ENCODE results near the gene CNTNAP2. TPM values are rescaled to one million over a fixed set of nuclear protein-coding genes. Genes with fewer than 3 reads are reported as not detected.
"Not testable (repeated sequence)": the region's sequence is repeated elsewhere in the genome, so short reads cannot be mapped to it uniquely, and the experiment has no call there.

The CNTNAP2 gene
- polyA plus RNA-seq, 1 experiment: not detected

DNA sequence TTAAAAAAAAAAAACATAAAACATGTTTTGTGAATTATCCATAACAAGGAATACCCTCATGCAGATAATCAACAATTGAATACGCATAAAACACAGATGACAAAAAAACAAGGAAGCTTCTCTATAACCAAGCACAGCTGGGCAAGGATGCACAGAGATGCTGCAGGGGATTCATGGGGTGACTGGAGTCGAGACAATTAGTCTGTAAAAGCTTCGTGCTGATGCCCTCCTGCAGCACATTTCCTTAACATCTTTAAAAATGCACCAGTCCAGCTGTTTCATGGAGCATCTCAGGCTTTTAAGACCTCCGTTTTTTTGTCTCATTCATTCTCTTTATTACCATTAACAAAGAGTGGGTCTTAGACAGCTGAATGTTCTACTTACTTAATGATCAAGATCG is 1680.0 kb downstream of the CNTNAP2 start:
- CTCF ChIA-PET: no interaction called here
- POLR2A ChIA-PET: no interaction called here
- Histone ChIP-seq H3K36me3 (ENCODE audit: control insufficient read depth, insufficient read depth, low read length) (no peaks in the 10 kb centered on the region), H3K4me3 (ENCODE audit: low read depth, low read length) (no peak overlapping the region), H3K27me3 (ENCODE audit: control insufficient read depth, insufficient read depth, low read length) (no peaks in the 10 kb centered on the region; the same call in 1 of the 2 replicates)
- DNase-seq (ENCODE audit: low read depth): no peak
- TF ChIP-seq, protein P1, sequence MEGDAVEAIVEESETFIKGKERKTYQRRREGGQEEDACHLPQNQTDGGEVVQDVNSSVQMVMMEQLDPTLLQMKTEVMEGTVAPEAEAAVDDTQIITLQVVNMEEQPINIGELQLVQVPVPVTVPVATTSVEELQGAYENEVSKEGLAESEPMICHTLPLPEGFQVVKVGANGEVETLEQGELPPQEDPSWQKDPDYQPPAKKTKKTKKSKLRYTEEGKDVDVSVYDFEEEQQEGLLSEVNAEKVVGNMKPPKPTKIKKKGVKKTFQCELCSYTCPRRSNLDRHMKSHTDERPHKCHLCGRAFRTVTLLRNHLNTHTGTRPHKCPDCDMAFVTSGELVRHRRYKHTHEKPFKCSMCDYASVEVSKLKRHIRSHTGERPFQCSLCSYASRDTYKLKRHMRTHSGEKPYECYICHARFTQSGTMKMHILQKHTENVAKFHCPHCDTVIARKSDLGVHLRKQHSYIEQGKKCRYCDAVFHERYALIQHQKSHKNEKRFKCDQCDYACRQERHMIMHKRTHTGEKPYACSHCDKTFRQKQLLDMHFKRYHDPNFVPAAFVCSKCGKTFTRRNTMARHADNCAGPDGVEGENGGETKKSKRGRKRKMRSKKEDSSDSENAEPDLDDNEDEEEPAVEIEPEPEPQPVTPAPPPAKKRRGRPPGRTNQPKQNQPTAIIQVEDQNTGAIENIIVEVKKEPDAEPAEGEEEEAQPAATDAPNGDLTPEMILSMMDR (IDR thresholded peaks at IDR 0.05; ENCODE audit: insufficient read depth, low read depth, low read length): no peak

GRCh38 chr7:147798001-147798400 is 1681.4 kb downstream of the CNTNAP2 start:
- no peaks in the 10 kb centered on the region for H3K36me3 ChIP-seq (ENCODE audit: control insufficient read depth, insufficient read depth, low read length)
- ChIA-PET CTCF (no interaction called here), POLR2A (no interaction called here)
- H3K4me3 ChIP-seq (ENCODE audit: low read depth, low read length): no peak overlapping the region
- no peaks in the 10 kb centered on the region; the same call in 1 of the 2 replicates for H3K27me3 ChIP-seq (ENCODE audit: control insufficient read depth, insufficient read depth, low read length)
- TF ChIP-seq, protein P1 (IDR thresholded peaks at IDR 0.05; ENCODE audit: insufficient read depth, low read depth, low read length): no peak
- no peak for DNase-seq (ENCODE audit: low read depth)

- CTCF ChIA-PET, POLR2A ChIA-PET: not testable (repeated sequence)
Observed at GRCh38 chr7:147801762-147802161, 1685.2 kb downstream of the CNTNAP2 start.

DNA sequence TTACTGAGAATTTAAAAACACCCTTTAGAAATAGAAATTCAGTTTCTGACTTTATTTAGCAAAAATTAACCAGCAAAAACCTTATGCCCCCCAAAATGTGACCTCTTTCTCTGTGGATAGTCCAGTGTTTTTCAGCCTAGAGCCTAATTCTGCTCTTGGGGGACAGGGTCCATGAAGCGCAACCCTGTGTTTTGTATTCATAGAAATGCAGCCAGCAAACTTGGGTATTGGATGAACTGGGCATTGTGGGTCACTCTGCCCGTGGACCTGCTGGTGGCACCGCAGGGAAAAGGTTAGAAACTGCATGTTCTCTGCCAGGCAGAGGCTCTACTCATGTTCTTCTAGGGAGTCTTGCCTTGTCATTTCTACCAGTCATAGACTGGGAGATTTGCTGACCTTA is 1686.5 kb downstream of the CNTNAP2 start:
- ChIA-PET POLR2A (no interaction called here), CTCF (no interaction called here)
- DNase-seq (ENCODE audit: low read depth): no peak
- Histone ChIP-seq H3K4me3 (ENCODE audit: low read depth, low read length) (no peak overlapping the region), H3K36me3 (ENCODE audit: control insufficient read depth, insufficient read depth, low read length) (no peaks in the 10 kb centered on the region), H3K27me3 (ENCODE audit: control insufficient read depth, insufficient read depth, low read length) (no peaks in the 10 kb centered on the region; the same call in 1 of the 2 replicates)
- TF ChIP-seq, protein P1 (IDR thresholded peaks at IDR 0.05; ENCODE audit: insufficient read depth, low read depth, low read length): no peak

More at GRCh38 chr7:147801762-147802161, 1685.2 kb downstream of the CNTNAP2 start:
- H3K36me3 ChIP-seq (ENCODE audit: control insufficient read depth, insufficient read depth, low read length); H3K27me3 ChIP-seq (ENCODE audit: control insufficient read depth, insufficient read depth, low read length); H3K4me3 ChIP-seq (ENCODE audit: low read depth, low read length); DNase-seq (ENCODE audit: low read depth): not testable (repeated sequence)

- CTCF ChIA-PET: no interaction called here
- TF ChIP-seq, protein P1 (IDR thresholded peaks at IDR 0.05; ENCODE audit: insufficient read depth, low read depth, low read length): no peak
Observed at GRCh38 chr7:147803606-147804005, 1687.0 kb downstream of the CNTNAP2 start.

DNA sequence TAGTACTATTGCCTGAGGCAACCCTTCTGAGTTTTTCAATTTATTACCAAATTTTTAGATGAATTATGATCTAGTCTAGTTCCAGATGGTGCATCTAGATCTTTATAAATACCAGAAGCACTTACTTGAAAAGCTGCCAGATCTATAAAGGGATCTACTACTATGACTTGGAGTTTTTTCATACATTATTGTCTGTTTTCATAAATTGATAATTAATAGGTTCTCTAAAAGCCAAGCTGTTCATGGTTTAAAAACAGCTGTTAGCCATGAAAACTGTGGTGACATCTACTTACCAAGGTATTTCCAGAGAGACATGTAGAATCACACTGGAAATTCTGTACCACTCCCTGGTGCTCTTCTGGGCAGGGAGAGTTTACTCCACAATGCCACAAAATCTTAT is 1687.4 kb downstream of the CNTNAP2 start:
- Histone ChIP-seq H3K27me3 (ENCODE audit: control insufficient read depth, insufficient read depth, low read length) (no peaks in the 10 kb centered on the region), H3K4me3 (ENCODE audit: low read depth, low read length) (no peak overlapping the region), H3K36me3 (ENCODE audit: control insufficient read depth, insufficient read depth, low read length) (no peaks in the 10 kb centered on the region)
- ChIA-PET CTCF (no interaction called here), POLR2A (no interaction called here)
- TF ChIP-seq, protein P1 (IDR thresholded peaks at IDR 0.05; ENCODE audit: insufficient read depth, low read depth, low read length): no peak
- DNase-seq (ENCODE audit: low read depth): no peak

More at GRCh38 chr7:147803606-147804005, 1687.0 kb downstream of the CNTNAP2 start:
- H3K36me3 ChIP-seq (ENCODE audit: control insufficient read depth, insufficient read depth, low read length): no peaks in the 10 kb centered on the region
- no peak for DNase-seq (ENCODE audit: low read depth)
- no peaks in the 10 kb centered on the region; the same call in 1 of the 2 replicates for H3K27me3 ChIP-seq (ENCODE audit: control insufficient read depth, insufficient read depth, low read length)
- POLR2A ChIA-PET: no interaction called here
- no peak overlapping the region for H3K4me3 ChIP-seq (ENCODE audit: low read depth, low read length)

All from BJ (cell line).